ENCODE results near the gene DPP6. TPM values are rescaled to one million over a fixed set of nuclear protein-coding genes. Genes with fewer than 3 reads are reported as not detected.

The DPP6 gene
- total and polyA plus RNA-seq, 9 of the 15 experiments (the other 6 are each of a cell fraction or from before 2014, with no cell fraction given): not detected

GRCh38 chr7:154927624-154928125 is 875.5 kb downstream of the DPP6 start (continued):
- TF ChIP-seq, protein P1, sequence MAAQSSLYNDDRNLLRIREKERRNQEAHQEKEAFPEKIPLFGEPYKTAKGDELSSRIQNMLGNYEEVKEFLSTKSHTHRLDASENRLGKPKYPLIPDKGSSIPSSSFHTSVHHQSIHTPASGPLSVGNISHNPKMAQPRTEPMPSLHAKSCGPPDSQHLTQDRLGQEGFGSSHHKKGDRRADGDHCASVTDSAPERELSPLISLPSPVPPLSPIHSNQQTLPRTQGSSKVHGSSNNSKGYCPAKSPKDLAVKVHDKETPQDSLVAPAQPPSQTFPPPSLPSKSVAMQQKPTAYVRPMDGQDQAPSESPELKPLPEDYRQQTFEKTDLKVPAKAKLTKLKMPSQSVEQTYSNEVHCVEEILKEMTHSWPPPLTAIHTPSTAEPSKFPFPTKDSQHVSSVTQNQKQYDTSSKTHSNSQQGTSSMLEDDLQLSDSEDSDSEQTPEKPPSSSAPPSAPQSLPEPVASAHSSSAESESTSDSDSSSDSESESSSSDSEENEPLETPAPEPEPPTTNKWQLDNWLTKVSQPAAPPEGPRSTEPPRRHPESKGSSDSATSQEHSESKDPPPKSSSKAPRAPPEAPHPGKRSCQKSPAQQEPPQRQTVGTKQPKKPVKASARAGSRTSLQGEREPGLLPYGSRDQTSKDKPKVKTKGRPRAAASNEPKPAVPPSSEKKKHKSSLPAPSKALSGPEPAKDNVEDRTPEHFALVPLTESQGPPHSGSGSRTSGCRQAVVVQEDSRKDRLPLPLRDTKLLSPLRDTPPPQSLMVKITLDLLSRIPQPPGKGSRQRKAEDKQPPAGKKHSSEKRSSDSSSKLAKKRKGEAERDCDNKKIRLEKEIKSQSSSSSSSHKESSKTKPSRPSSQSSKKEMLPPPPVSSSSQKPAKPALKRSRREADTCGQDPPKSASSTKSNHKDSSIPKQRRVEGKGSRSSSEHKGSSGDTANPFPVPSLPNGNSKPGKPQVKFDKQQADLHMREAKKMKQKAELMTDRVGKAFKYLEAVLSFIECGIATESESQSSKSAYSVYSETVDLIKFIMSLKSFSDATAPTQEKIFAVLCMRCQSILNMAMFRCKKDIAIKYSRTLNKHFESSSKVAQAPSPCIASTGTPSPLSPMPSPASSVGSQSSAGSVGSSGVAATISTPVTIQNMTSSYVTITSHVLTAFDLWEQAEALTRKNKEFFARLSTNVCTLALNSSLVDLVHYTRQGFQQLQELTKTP (IDR thresholded peaks at IDR 0.05; ENCODE audit: low read depth in 1 of 2, partially characterized antibody in 2 of 2): no peak
- TF ChIP-seq CHD2 (IDR thresholded peaks at IDR 0.05; ENCODE audit: low read depth, low read length): no peak
- peak; percentile 91 to 94 for TF ChIP-seq RAD21 (CRISPR knock-in tag; conservative IDR thresholded peaks at IDR 0.05 in 1 of 2, IDR thresholded peaks at IDR 0.05 in 1 of 2)
- TF ChIP-seq, protein P2, sequence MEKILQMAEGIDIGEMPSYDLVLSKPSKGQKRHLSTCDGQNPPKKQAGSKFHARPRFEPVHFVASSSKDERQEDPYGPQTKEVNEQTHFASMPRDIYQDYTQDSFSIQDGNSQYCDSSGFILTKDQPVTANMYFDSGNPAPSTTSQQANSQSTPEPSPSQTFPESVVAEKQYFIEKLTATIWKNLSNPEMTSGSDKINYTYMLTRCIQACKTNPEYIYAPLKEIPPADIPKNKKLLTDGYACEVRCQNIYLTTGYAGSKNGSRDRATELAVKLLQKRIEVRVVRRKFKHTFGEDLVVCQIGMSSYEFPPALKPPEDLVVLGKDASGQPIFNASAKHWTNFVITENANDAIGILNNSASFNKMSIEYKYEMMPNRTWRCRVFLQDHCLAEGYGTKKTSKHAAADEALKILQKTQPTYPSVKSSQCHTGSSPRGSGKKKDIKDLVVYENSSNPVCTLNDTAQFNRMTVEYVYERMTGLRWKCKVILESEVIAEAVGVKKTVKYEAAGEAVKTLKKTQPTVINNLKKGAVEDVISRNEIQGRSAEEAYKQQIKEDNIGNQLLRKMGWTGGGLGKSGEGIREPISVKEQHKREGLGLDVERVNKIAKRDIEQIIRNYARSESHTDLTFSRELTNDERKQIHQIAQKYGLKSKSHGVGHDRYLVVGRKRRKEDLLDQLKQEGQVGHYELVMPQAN (IDR thresholded peaks at IDR 0.05; ENCODE audit: borderline replicate concordance): no peak
- TF ChIP-seq ESRRA (IDR thresholded peaks at IDR 0.05; ENCODE audit: borderline replicate concordance, low read depth): no peak
- TF ChIP-seq, protein P3, sequence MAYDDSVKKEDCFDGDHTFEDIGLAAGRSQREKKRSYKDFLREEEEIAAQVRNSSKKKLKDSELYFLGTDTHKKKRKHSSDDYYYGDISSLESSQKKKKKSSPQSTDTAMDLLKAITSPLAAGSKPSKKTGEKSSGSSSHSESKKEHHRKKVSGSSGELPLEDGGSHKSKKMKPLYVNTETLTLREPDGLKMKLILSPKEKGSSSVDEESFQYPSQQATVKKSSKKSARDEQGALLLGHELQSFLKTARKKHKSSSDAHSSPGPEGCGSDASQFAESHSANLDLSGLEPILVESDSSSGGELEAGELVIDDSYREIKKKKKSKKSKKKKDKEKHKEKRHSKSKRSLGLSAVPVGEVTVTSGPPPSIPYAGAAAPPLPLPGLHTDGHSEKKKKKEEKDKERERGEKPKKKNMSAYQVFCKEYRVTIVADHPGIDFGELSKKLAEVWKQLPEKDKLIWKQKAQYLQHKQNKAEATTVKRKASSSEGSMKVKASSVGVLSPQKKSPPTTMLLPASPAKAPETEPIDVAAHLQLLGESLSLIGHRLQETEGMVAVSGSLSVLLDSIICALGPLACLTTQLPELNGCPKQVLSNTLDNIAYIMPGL (CRISPR knock-in tag; IDR thresholded peaks at IDR 0.05): no peak
- no peak for TF ChIP-seq MCM2 (IDR thresholded peaks at IDR 0.05; ENCODE audit: low read depth)
- TF ChIP-seq ZNF586 (CRISPR knock-in tag; conservative IDR thresholded peaks at IDR 0.05): no peak
- TF ChIP-seq NCOA2 (IDR thresholded peaks at IDR 0.05; ENCODE audit: partially characterized antibody in 2 of 2): no peak
- no peak for TF ChIP-seq NFRKB (IDR thresholded peaks at IDR 0.05; ENCODE audit: low read depth)
- no peak; the same call in 1 of the 2 replicates for TF ChIP-seq SP1 (CRISPR knock-in tag; IDR thresholded peaks at IDR 0.05)
- TF ChIP-seq NR1H2 (CRISPR knock-in tag; IDR thresholded peaks at IDR 0.05): no peak
- TF ChIP-seq TCF7L2 (IDR thresholded peaks at IDR 0.05; ENCODE audit: low read depth, low read length): no peak
- TF ChIP-seq HMGN3 (IDR thresholded peaks at IDR 0.05; ENCODE audit: borderline replicate concordance, extremely low read depth, insufficient read length, low read depth, low read length): no peak
- no peak for TF ChIP-seq ETS2 (tag; IDR thresholded peaks at IDR 0.05; ENCODE audit: borderline replicate concordance, poor library complexity, severe bottlenecking)
- no peak for TF ChIP-seq HDAC3 (IDR thresholded peaks at IDR 0.05; ENCODE audit: borderline replicate concordance, partially characterized antibody)
- 0 out of 2 replicates have a peak, but pooled peaks have one; percentile 29 for TF ChIP-seq ETV5 (CRISPR knock-in tag; IDR thresholded peaks at IDR 0.05; ENCODE audit: low read depth)
- no peak for TF ChIP-seq KLF10 (CRISPR knock-in tag; IDR thresholded peaks at IDR 0.05)
- TF ChIP-seq SREBF2 (CRISPR knock-in tag; IDR thresholded peaks at IDR 0.05): no peak
- TF ChIP-seq CHD1 (IDR thresholded peaks at IDR 0.05; ENCODE audit: low read length): no peak
- TF ChIP-seq EWSR1 (IDR thresholded peaks at IDR 0.05; ENCODE audit: borderline replicate concordance, low read depth, partially characterized antibody): no peak
